ENCODE data around the gene ZNF578. TPM values are rescaled to one million over a fixed set of nuclear protein-coding genes. Genes with fewer than 3 reads are reported as not detected.
"Not testable (repeated sequence)": the region's sequence is repeated elsewhere in the genome, so short reads cannot be mapped to it uniquely, and the experiment has no call there.

The ZNF578 gene
- total and polyA plus RNA-seq, 2 donors (not counting 1 experiment from before 2014, with no cell fraction given) = 0.81 to 3.7 TPM

DNA sequence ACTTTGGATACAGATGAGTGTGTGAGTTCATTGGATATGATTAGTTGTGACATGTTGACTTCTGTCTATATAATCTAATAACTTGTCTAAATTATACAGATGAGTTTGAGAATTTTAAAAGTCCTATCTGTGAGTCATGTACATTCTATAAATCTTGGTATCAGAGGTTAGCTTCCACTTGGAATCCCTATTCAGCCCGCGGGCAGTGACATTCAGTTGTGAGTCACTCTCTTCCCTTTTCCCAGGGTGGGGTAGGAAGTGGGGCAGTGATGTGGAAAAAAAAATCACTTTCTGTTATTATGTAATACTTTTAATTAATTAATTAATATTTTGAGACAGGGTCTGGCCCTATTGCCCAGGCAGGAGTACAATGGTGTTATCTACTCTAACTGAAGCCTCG lies 41.2 kb downstream of the ZNF578 start:
- H2AFZ ChIP-seq (ENCODE audit: insufficient read depth, low read depth, low read length, poor library complexity, severe bottlenecking) = no peak overlapping the region
- peaks cover 2% of the 10 kb centered on the region for H3K27me3 Mint-ChIP-seq
- H3K9me3 ChIP-seq (ENCODE audit: control extremely low read depth in 1 of 3, control insufficient read depth in 2 of 3, insufficient read depth in 1 of 3, low read length in 2 of 3) = peaks cover 1 to 82% (median 23%) of the 10 kb centered on the region in 3 donors
- no peak for ATAC-seq (ENCODE audit: low read depth)
- H3K4me3 ChIP-seq (ENCODE audit: control extremely low read depth in 1 of 5, extremely low read depth in 1 of 5, insufficient read depth in 1 of 5, low read depth in 2 of 5, low read length in 4 of 5) = no peak overlapping the region
- H3K9ac ChIP-seq (ENCODE audit: low read length) = no peak overlapping the region
- no peaks in the 10 kb centered on the region for H3K4me1 Mint-ChIP-seq
- no peak overlapping the region for H3K27ac ChIP-seq (ENCODE audit: low read length in 2 of 2)
- no peak for TF ChIP-seq EZH2 (IDR thresholded peaks at IDR 0.05; ENCODE audit: borderline replicate concordance, insufficient read depth, low read depth, low read length, poor library complexity, severe bottlenecking)
- TF ChIP-seq, protein P1, sequence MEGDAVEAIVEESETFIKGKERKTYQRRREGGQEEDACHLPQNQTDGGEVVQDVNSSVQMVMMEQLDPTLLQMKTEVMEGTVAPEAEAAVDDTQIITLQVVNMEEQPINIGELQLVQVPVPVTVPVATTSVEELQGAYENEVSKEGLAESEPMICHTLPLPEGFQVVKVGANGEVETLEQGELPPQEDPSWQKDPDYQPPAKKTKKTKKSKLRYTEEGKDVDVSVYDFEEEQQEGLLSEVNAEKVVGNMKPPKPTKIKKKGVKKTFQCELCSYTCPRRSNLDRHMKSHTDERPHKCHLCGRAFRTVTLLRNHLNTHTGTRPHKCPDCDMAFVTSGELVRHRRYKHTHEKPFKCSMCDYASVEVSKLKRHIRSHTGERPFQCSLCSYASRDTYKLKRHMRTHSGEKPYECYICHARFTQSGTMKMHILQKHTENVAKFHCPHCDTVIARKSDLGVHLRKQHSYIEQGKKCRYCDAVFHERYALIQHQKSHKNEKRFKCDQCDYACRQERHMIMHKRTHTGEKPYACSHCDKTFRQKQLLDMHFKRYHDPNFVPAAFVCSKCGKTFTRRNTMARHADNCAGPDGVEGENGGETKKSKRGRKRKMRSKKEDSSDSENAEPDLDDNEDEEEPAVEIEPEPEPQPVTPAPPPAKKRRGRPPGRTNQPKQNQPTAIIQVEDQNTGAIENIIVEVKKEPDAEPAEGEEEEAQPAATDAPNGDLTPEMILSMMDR (IDR thresholded peaks at IDR 0.05) = no peak
- intact Hi-C loops (cut with micrococcal nuclease) = no loop called here
- H3K4me2 ChIP-seq (replicated peaks; ENCODE audit: low read depth, low read length, poor library complexity, severe bottlenecking) = no peak overlapping the region
- H3K36me3 ChIP-seq (replicated peaks in 1 of 2; ENCODE audit: control extremely low read depth in 1 of 2, control insufficient read depth in 1 of 2, extremely low read depth in 1 of 2, insufficient read depth in 2 of 2, low read length in 1 of 2) = no peaks in the 10 kb centered on the region
- H3K4me1 ChIP-seq (ENCODE audit: control insufficient read depth in 2 of 2, insufficient read depth in 2 of 2, low read length in 2 of 2) = no peaks in the 10 kb centered on the region
- no peak for DNase-seq
- H3K27me3 ChIP-seq (replicated peaks in 1 of 4; ENCODE audit: control extremely low read depth in 1 of 4, control insufficient read depth in 3 of 4, insufficient read depth in 4 of 4, low read length in 3 of 4) = no peaks in the 10 kb centered on the region
- ChIA-PET CTCF (interaction anchor here (0.6 kb wide), 1 partner anchor 9 kb away, joined by 3 read pairs; no protein-coding TSS in a partner anchor), POLR2A (no interaction called here)
- WGBS (ENCODE audit: insufficient coverage) = 100% methylated on average over 1 of the region's 3 CpGs
- no peaks in the 10 kb centered on the region for H4K20me1 ChIP-seq (ENCODE audit: control insufficient read depth, insufficient read depth, low read length, poor library complexity, severe bottlenecking)
- H3K4me3 Mint-ChIP-seq = no peak overlapping the region
- H3K27ac Mint-ChIP-seq = no peak overlapping the region
- no peaks in the 10 kb centered on the region for H3K79me2 ChIP-seq (ENCODE audit: control insufficient read depth, insufficient read depth, low read length)
- H3K9me3 Mint-ChIP-seq (ENCODE audit: insufficient read depth) = peaks cover 25% of the 10 kb centered on the region

DNA sequence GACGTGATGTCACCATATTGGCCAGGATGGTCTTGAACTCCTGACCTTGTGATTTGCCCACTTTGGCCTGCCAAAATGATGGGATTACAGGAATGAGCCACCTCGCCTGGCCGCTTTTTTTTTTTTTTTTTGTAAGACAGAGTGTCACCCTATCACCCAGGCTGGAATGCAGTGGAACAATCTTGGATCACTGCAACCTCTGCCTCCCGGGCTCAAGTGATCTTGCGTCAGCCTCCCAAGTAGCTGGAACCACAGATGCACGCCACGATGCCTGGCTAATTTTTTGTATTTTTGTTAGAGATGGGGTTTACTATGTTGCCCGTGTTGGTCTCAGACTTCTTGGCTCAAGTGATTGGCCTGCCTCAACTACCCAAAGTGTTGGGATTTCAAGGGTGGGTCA lies 45.2 kb downstream of the ZNF578 start:
- H3K4me3 Mint-ChIP-seq = no peak overlapping the region
- Histone ChIP-seq H3K4me1 (ENCODE audit: control insufficient read depth in 2 of 2, insufficient read depth in 2 of 2, low read length in 2 of 2) (no peaks in the 10 kb centered on the region), H3K27ac (ENCODE audit: low read length in 2 of 2) (no peak overlapping the region), H4K20me1 (ENCODE audit: control insufficient read depth, insufficient read depth, low read length, poor library complexity, severe bottlenecking) (no peaks in the 10 kb centered on the region), H3K9me3 (ENCODE audit: control extremely low read depth in 1 of 3, control insufficient read depth in 2 of 3, insufficient read depth in 1 of 3, low read length in 2 of 3) (peaks cover 0 to 81% (median 6%) of the 10 kb centered on the region in 3 donors), H3K36me3 (replicated peaks in 1 of 2; ENCODE audit: control extremely low read depth in 1 of 2, control insufficient read depth in 1 of 2, extremely low read depth in 1 of 2, insufficient read depth in 2 of 2, low read length in 1 of 2) (no peaks in the 10 kb centered on the region), H3K4me3 (ENCODE audit: control extremely low read depth in 1 of 5, extremely low read depth in 1 of 5, insufficient read depth in 1 of 5, low read depth in 2 of 5, low read length in 4 of 5) (no peak overlapping the region), H3K4me2 (replicated peaks; ENCODE audit: low read depth, low read length, poor library complexity, severe bottlenecking) (no peak overlapping the region), H2AFZ (ENCODE audit: insufficient read depth, low read depth, low read length, poor library complexity, severe bottlenecking) (no peak overlapping the region), H3K27me3 (replicated peaks in 1 of 4; ENCODE audit: control extremely low read depth in 1 of 4, control insufficient read depth in 3 of 4, insufficient read depth in 4 of 4, low read length in 3 of 4) (no peaks in the 10 kb centered on the region), H3K9ac (ENCODE audit: low read length) (no peak overlapping the region), H3K79me2 (ENCODE audit: control insufficient read depth, insufficient read depth, low read length) (no peaks in the 10 kb centered on the region)
- CTCF ChIA-PET = no interaction called here
- intact Hi-C loops (cut with micrococcal nuclease) = no loop called here
- H3K27ac Mint-ChIP-seq = no peak overlapping the region
- peaks cover 20% of the 10 kb centered on the region for H3K9me3 Mint-ChIP-seq (ENCODE audit: insufficient read depth)
- DNase-seq (no peak), ATAC-seq (ENCODE audit: low read depth) (no peak)
- H3K4me1 Mint-ChIP-seq = no peaks in the 10 kb centered on the region
- TF ChIP-seq, protein P1 (IDR thresholded peaks at IDR 0.05) = no peak
- POLR2A ChIA-PET = no interaction called here
- no peaks in the 10 kb centered on the region for H3K27me3 Mint-ChIP-seq
- 98% methylated on average over 8 of the region's 8 CpGs for WGBS (ENCODE audit: insufficient coverage)

DNA sequence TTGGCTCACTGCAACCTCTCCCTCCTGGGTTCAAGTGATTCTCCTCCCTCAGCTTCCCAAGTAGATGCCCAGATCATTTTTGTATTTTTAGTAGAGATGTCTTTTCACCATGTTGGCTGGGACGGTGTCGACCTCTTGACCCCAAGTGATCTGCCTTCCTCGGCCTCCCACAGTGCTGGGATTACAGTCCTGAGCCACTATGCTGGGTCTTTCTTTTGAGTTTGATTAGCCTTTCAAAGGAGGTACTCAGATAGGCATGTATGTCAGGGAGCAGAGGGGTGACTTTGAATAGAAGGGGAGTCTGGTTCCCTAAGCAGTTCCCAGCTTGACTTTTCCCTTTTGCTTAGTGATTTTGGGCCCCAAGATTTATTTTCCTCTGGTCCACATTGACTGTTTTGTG lies 47.1 kb downstream of the ZNF578 start:
- H3K4me2 ChIP-seq (replicated peaks; ENCODE audit: low read depth, low read length, poor library complexity, severe bottlenecking); H3K4me1 ChIP-seq (ENCODE audit: control insufficient read depth in 2 of 2, insufficient read depth in 2 of 2, low read length in 2 of 2); H3K27me3 ChIP-seq (replicated peaks in 1 of 4; ENCODE audit: control extremely low read depth in 1 of 4, control insufficient read depth in 3 of 4, insufficient read depth in 4 of 4, low read length in 3 of 4); H3K27ac ChIP-seq (ENCODE audit: low read length in 2 of 2); ATAC-seq (ENCODE audit: low read depth); H3K27me3 Mint-ChIP-seq; DNase-seq; H3K4me3 ChIP-seq (ENCODE audit: control extremely low read depth in 1 of 5, extremely low read depth in 1 of 5, insufficient read depth in 1 of 5, low read depth in 2 of 5, low read length in 4 of 5); H4K20me1 ChIP-seq (ENCODE audit: control insufficient read depth, insufficient read depth, low read length, poor library complexity, severe bottlenecking); H3K36me3 ChIP-seq (replicated peaks in 1 of 2; ENCODE audit: control extremely low read depth in 1 of 2, control insufficient read depth in 1 of 2, extremely low read depth in 1 of 2, insufficient read depth in 2 of 2, low read length in 1 of 2); H3K9ac ChIP-seq (ENCODE audit: low read length); intact Hi-C loops (cut with micrococcal nuclease); H3K27ac Mint-ChIP-seq; H2AFZ ChIP-seq (ENCODE audit: insufficient read depth, low read depth, low read length, poor library complexity, severe bottlenecking); H3K4me3 Mint-ChIP-seq; H3K79me2 ChIP-seq (ENCODE audit: control insufficient read depth, insufficient read depth, low read length); H3K4me1 Mint-ChIP-seq; POLR2A ChIA-PET; CTCF ChIA-PET: not testable (repeated sequence)
- WGBS (ENCODE audit: insufficient coverage) = 60% methylated on average over 1 of the region's 3 CpGs
- H3K9me3 ChIP-seq (ENCODE audit: control extremely low read depth in 1 of 3, control insufficient read depth in 2 of 3, insufficient read depth in 1 of 3, low read length in 2 of 3) = peaks cover 0 to 74% (median 4%) of the 10 kb centered on the region in 3 donors
- peaks cover 14% of the 10 kb centered on the region for H3K9me3 Mint-ChIP-seq (ENCODE audit: insufficient read depth)

Data from B cell (primary cell).